SK-N-SH (cell line): ENCODE data around the gene CPSF4. TPM values are rescaled to one million over a fixed set of nuclear protein-coding genes. Genes with fewer than 3 reads are reported as not detected.

Experiments used
- CTCF ChIA-PET: fragments of 300-600, 350-600 bp; formaldehyde crosslinking; extraction: SDS; loops from one replicate; lab custom pipeline; 2021; lab: Yijun Ruan, JAX
- POLR2A ChIA-PET: fragments of 350-600 bp; sonication (Branson Sonifier 250); formaldehyde crosslinking; extraction: SDS; loops from one replicate; lab custom pipeline; 2020; ENCODE audit warnings: antibody characterized with exemption, inconsistent platforms; lab: Yijun Ruan, JAX
- DNase-seq: peaks from one replicate; pipeline ENCODE4 v3.0.0; 2012
- H2AFZ ChIP-seq: fragments of 200-600 bp; sonication (generic); 2 replicates; pipeline ENCODE4 v1.8.1; 2016; ENCODE audit warnings: antibody characterized with exemption, mild to moderate bottlenecking, low read depth
- H3F3A ChIP-seq: fragments of 200-600 bp; sonication (generic); replicated peaks from 2 replicates; pipeline ENCODE3; 2016; ENCODE audit warnings: antibody characterized with exemption, mild to moderate bottlenecking; ENCODE audit not compliant: insufficient read depth
- H3K27ac ChIP-seq, 2 experiments: fragments of 200-500 bp in 1 of 2; fragments of 200-600 bp in 1 of 2; sonication (Bioruptor generic) in 1 of 2; sonication (generic), shearing (Covaris generic) in 1 of 2; 2 replicates each; pipeline versions ENCODE4 v1.5.1 to v1.6.1; 2014 to 2016; ENCODE audit warnings: low read depth in 2 of 2, inconsistent platforms in 1 of 2, low read length in 1 of 2, mild to moderate bottlenecking in 1 of 2, mixed read lengths in 1 of 2
- H3K27me3 ChIP-seq: fragments of 200-600 bp; sonication (generic), shearing (Covaris generic); 2 replicates; pipeline ENCODE4 v1.6.1; 2016; ENCODE audit warnings: mixed run types; ENCODE audit not compliant: insufficient read depth
- H3K36me3 ChIP-seq, 2 experiments: fragments of 200-500 bp in 1 of 2; fragments of 200-600 bp in 1 of 2; sonication (Bioruptor generic) in 1 of 2; sonication (generic) in 1 of 2; replicated peaks in 1 of 2; 2 replicates each; pipeline versions ENCODE3 to v1.5.1; 2014 to 2016; ENCODE audit warnings: low read length in 1 of 2, mild to moderate bottlenecking in 1 of 2; ENCODE audit not compliant: insufficient read depth in 2 of 2, control insufficient read depth in 1 of 2
- H3K4me1 ChIP-seq, 2 experiments: fragments of 200-500 bp in 1 of 2; fragments of 200-600 bp in 1 of 2; sonication (Bioruptor generic) in 1 of 2; sonication (generic), shearing (Covaris generic) in 1 of 2; 2 replicates each; pipeline versions ENCODE4 v1.5.1 to v1.6.1; 2014 to 2016; ENCODE audit warnings: low read depth in 1 of 2, low read length in 1 of 2, mixed run types in 1 of 2; ENCODE audit not compliant: insufficient read depth in 2 of 2, control insufficient read depth in 1 of 2
- H3K4me2 ChIP-seq: fragments of 200-600 bp; sonication (generic), shearing (Covaris generic); 2 replicates; pipeline ENCODE4 v1.6.1; 2017; ENCODE audit warnings: mixed run types
- H3K4me3 ChIP-seq, 2 experiments: fragments of 200-500 bp in 1 of 2; fragments of 200-600 bp in 1 of 2; sonication (Bioruptor generic) in 1 of 2; sonication (generic), shearing (Covaris generic) in 1 of 2; 2 replicates each; pipeline versions ENCODE4 v1.5.1 to v1.8.1; 2014 to 2016; ENCODE audit warnings: low read depth in 2 of 2, inconsistent platforms in 1 of 2, low read length in 1 of 2, mild to moderate bottlenecking in 1 of 2, mixed read lengths in 1 of 2, moderate library complexity in 1 of 2
- H3K79me2 ChIP-seq: fragments of 200-600 bp; sonication (generic); 2 replicates; pipeline ENCODE4 v1.8.1; 2017; ENCODE audit warnings: mild to moderate bottlenecking; ENCODE audit not compliant: insufficient read depth
- H3K9ac ChIP-seq: fragments of 200-600 bp; sonication (generic); 2 replicates; pipeline ENCODE4 v1.6.1; 2017; ENCODE audit warnings: mixed run types
- H3K9me2 ChIP-seq: fragments of 200-600 bp; sonication (generic); 2 replicates; pipeline ENCODE4 v1.6.1; 2017; ENCODE audit warnings: mixed run types
- H3K9me3 ChIP-seq: fragments of 200-600 bp; sonication (generic); 2 replicates; pipeline ENCODE4 v1.6.1; 2017; ENCODE audit warnings: mixed run types, mild to moderate bottlenecking, moderate library complexity
- H4K20me1 ChIP-seq: fragments of 200-600 bp; sonication (generic); 2 replicates; pipeline ENCODE4 v1.6.1; 2017; ENCODE audit warnings: mild to moderate bottlenecking, mixed run types; ENCODE audit not compliant: insufficient read depth
- CHD2 ChIP-seq: fragments of 150-350 bp; IDR thresholded peaks from 2 replicates; pipeline ENCODE4 v1.6.1; 2018; ENCODE audit warnings: low read length; ENCODE audit not compliant: partially characterized antibody
- EZH2phosphoT487 ChIP-seq: fragments of 200-600 bp; sonication (generic); IDR thresholded peaks from 2 replicates; pipeline ENCODE4 v1.6.1; 2017; ENCODE audit warnings: low read depth, mixed run types, mild to moderate bottlenecking, antibody characterized with exemption, moderate library complexity, borderline replicate concordance
- FOXM1 ChIP-seq: IDR thresholded peaks from 2 replicates; pipeline ENCODE4 v1.4.0; 2012; ENCODE audit warnings: low read depth, mild to moderate bottlenecking
- GATA2 ChIP-seq: sonication (generic); formaldehyde crosslinking; IDR thresholded peaks from 2 replicates; pipeline ENCODE4 v1.5.0; 2020; ENCODE audit warnings: mild to moderate bottlenecking, missing genetic modification reagents
- MAX ChIP-seq: IDR thresholded peaks from 2 replicates; pipeline ENCODE4 v1.4.0; 2012; ENCODE audit warnings: low read depth
- MEF2A ChIP-seq: IDR thresholded peaks from 2 replicates; pipeline ENCODE4 v1.4.0; 2012; ENCODE audit warnings: low read depth, borderline replicate concordance
- MXI1 ChIP-seq: IDR thresholded peaks from 2 replicates; pipeline ENCODE4 v1.6.1; 2012; ENCODE audit warnings: mild to moderate bottlenecking, low read depth, low read length, improper control_type of control experiment
- RAD21 ChIP-seq: IDR thresholded peaks from 2 replicates; pipeline ENCODE4 v1.6.1; 2012; ENCODE audit warnings: mild to moderate bottlenecking, low read length
- SIN3A ChIP-seq: IDR thresholded peaks from 2 replicates; pipeline ENCODE4 v1.6.1; 2012; ENCODE audit warnings: low read depth, mild to moderate bottlenecking, low read length, moderate library complexity, borderline replicate concordance
- USF1 ChIP-seq: IDR thresholded peaks from 2 replicates; pipeline ENCODE4 v1.4.0; 2012; ENCODE audit warnings: low read depth, borderline replicate concordance
- USF2 ChIP-seq: fragments of 150-350 bp; IDR thresholded peaks from 2 replicates; pipeline ENCODE4 v1.6.1; 2017; ENCODE audit warnings: antibody characterized with exemption, low read length, low read depth, borderline replicate concordance
- YY1 ChIP-seq: IDR thresholded peaks from 2 replicates; pipeline ENCODE4 v1.4.0; 2012; ENCODE audit warnings: low read depth, mild to moderate bottlenecking
- ZBTB33 ChIP-seq: IDR thresholded peaks from 2 replicates; pipeline ENCODE4 v1.4.0; 2012; ENCODE audit warnings: low read depth, borderline replicate concordance
- WGBS: methylation state at CpG from one replicate; pipeline ENCODE4 v1.1.6; 2017; ENCODE audit warnings: low lambda C conversion rate; 5-methylcytosine and 5-hydroxymethylcytosine counted together
- polyA plus RNA-seq, 3 experiments: library from polyadenylated mRNA; depleted of rRNA; stranded (reverse); fragments of >200 nt; gene quantifications; 2 replicates each; pipeline ENCODE4 v1.2.3, GENCODE V29; 2012

Gene CPSF4
- polyA plus RNA-seq, 1 of the 3 experiments (the other 2 are of a cell fraction) = 101 TPM

- TF ChIP-seq MXI1 (peak; percentile 86), USF2 (no peak), MEF2A (no peak), YY1 (peak; percentile 73), CHD2 (no peak), USF1 (no peak), EZH2phosphoT487 (no peak), ZBTB33 (0 out of 2 replicates have a peak, but pooled peaks have one; percentile 12), FOXM1 (no peak), RAD21 (no peak), MAX (peak; percentile 93; the same call in 1 of the 2 replicates)
- TF ChIP-seq, all 33 proteins: peak for 16
These were observed 30.2 kb upstream of the CPSF4 start, which contains the start of the genes BUD31 and PDAP1 (continued) for GRCh38 chr7:99408379-99409191.

- POLR2A ChIA-PET = interaction anchor here (1.0 to 5.2 kb wide), 11 partner anchors 11 to 1019 kb away, joined by 3 to 102 read pairs (median 6); partner anchors contain the start of genes ARPC1A, CPSF4, PTCD1 and ZCWPW1
- CTCF ChIA-PET = interaction anchor here (0.7 to 3.5 kb wide), 5 partner anchors 9 to 369 kb away, joined by 3 to 16 read pairs (median 4); no protein-coding TSS in a partner anchor
- no peaks in the 10 kb centered on the region for H3K9me2 ChIP-seq
- H3K36me3 ChIP-seq = peaks cover 38 to 49% of the 10 kb centered on the region in 2 experiments
- peaks cover 46% of the 10 kb centered on the region for H4K20me1 ChIP-seq
- H3K79me2 ChIP-seq = peaks cover 98% of the 10 kb centered on the region
- H3K4me3 ChIP-seq = peak overlapping the region; percentile 85 to 97
- peak overlapping the region; percentile 69 for H2AFZ ChIP-seq
- TF ChIP-seq GATA2 (CRISPR knock-in tag) (no peak), SIN3A (0 out of 2 replicates have a peak, but pooled peaks have one; percentile 17)
- H3K27ac ChIP-seq = peak overlapping the region; percentile 98 to 99
- H3K27me3 ChIP-seq = no peaks in the 10 kb centered on the region
- DNase-seq = no peak
- peaks cover 15% of the 10 kb centered on the region for H3F3A ChIP-seq
- H3K9me3 ChIP-seq = no peaks in the 10 kb centered on the region
- under 1% methylated on average over 18 of the region's 18 CpGs for WGBS
- peaks cover 15 to 27% of the 10 kb centered on the region in 2 experiments for H3K4me1 ChIP-seq
- peak overlapping the region; percentile 91 for H3K4me2 ChIP-seq
- peak overlapping the region; percentile 96 for H3K9ac ChIP-seq
These were observed 29.6 kb upstream of the CPSF4 start for GRCh38 chr7:99409192-99409572.
